ENCODE results near the gene SLC39A3.
A peak's percentile ranks its signal among the peaks of the same experiment; 100 is the strongest.

GRCh38 chr19:2782936-2783780, 43.3 kb upstream of the SLC39A3 start, which contains the start of gene SGTA:
- peak; percentile 36 to 53 for TF ChIP-seq CTCF (conservative IDR thresholded peaks at IDR 0.05 in 1 of 2, IDR thresholded peaks at IDR 0.05 in 1 of 2; ENCODE audit: low read depth in 1 of 2, low read length in 2 of 2)
- TF ChIP-seq EZH2 (IDR thresholded peaks at IDR 0.05; ENCODE audit: low read length, missing control alignments) = no peak
